DMS 273 (cell line): Measurements from ENCODE around the gene EFCAB14.
"Not testable (repeated sequence)": the region's sequence is repeated elsewhere in the genome, so short reads cannot be mapped to it uniquely, and the experiment has no call there.

Experiments used
- DNase-seq: peaks from one replicate; lab custom pipeline; 2025; ENCODE audit not compliant: unreplicated experiment; lab: John Stamatoyannopoulos, UW

The EFCAB14 gene

DNA sequence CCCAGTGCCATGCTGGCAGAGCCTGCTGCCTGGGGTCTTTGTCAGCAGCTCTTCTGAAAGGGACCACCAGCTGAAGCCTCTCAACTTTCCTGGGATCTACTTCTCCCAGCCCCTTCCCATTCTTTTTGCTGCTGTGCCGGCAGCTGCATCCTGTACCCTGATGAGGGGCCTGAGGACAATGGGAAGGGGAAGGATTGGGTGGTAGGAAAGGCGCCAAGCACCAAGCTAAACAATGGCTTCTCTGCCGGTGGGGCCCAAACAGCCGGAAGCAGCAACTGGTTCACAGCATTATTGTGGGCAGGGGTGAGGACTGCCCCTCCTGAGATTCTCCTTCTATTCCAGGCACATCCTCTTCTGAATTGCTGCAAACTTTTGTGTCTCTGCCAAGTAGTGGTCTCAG is 5.0 kb upstream of the EFCAB14 start:
- no peak for DNase-seq

DNA sequence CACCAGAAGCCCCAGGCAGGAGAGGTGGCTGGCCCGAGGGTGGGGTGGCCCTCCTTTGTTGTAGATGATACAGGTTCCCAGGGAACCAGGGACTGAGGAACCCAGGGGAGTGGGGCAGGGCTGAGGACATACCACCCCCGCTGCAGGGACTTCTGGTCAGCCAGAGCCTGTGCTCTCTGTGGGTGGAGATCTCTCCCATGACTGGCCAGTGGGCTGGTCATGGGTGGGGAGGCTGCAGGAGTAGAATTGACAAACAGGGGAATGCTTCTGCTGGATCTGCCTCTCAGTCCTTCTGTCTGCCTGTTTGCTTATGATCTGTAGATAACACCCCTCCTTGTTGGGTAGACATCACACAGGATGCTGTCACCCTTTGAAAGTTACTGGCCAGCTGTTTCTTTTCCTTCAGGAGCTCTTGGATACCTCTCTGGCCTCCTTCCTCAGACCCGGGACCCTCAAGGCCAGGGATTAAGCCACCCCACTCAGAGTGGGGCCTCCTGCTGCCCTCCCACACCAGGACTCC is 2.8 kb upstream of the EFCAB14 start:
- DNase-seq, result no peak

DNA sequence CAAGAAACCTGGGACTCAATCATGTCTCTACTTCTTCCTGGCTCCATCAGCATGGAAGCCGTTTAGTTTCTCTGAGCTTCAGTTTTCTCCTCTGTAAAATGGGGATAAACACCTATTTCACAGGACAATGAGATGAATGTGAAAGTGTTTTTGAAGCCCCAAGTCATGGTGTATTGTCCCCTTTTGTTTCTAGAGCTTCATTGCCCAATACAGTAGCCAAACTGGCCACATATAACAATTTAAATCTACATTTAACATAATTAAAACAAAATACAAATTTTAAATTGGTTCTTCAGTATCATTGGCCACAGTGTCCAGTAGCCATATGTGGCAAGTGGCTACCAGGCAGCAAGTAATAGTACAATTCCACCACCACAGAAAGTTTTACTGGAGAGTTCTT is 2.3 kb upstream of the EFCAB14 start:
- no peak for DNase-seq

DNA sequence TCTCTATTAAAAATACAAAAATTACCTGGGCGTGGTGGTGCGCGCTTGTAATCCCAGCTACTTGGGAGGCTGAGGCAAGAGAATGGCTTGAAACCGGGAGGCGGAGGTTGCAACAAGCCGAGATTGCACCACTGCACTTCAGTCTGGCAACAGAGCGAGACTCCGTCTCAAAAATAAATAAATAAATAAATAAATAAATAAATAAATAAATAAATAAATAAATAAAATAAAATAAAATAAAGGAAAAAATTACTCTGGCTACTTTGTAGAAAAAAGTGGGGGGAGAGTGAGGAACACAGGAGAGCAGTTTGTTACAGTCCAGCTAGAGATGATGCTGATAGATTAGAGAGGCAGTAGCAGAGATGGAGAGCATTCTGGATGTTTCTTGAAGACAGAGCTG is 1.4 kb upstream of the EFCAB14 start:
- DNase-seq, result not testable (repeated sequence)

DNA sequence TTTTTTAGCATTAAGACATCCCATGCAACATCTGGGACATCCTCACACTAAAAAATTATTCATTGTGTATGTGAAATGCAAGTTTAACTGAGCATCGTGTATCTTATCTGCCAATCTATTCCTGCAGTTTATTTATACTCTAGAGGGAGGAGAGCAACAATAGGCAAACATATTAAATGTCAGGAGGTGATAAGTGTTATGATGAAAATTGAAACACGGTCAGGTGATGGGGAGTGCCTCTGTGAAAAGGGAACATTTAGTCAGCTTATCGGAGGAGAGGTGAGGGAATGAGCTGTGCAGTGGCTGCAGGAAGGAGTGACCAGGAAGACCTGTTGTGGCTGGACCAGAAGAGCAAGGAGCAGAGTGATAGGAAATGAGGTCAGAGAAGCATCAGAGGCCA is 775 bp upstream of the EFCAB14 start:
- no peak for DNase-seq

DNA sequence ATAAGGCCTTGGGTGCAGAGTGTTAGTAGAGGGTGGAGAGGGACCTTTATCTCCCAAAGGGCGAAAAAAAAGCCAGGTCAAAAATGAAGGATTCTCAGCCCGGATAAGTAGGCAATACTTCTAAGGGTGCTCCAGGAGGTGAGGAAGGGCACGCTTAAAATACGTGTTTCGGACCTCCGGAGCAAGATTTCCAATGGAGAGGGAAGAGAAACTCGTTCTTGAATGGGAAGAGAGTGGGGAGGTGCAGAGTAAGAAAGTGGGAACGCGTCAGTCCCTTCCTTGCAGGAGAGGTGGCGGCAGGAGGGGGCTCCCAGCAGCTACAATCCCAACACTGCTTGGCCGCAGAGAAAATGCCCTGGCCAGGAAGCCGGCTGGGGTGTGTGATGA is 581 bp downstream of the EFCAB14 start:
- peak; percentile 50 for DNase-seq

DNA sequence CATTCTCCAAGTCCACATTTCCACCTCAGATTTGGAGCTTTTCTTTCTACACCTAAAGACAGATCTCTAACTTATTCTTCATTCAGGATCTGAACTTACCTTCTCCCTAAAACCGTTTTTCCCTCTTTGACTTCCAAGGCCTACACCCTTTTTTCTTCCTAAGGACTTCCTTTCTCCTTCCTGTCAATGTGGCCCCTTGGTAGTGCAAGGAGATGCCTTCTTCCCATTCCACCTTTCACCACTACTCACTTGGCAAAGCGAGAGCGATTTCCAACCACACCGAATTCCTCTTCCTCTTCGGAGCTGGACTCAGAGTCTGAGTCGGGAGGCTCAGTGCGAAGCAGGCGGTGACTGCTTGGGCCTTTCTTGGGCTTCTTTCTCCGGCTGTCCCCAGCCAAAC is 1.3 kb downstream of the EFCAB14 start:
- no peak for DNase-seq

DNA sequence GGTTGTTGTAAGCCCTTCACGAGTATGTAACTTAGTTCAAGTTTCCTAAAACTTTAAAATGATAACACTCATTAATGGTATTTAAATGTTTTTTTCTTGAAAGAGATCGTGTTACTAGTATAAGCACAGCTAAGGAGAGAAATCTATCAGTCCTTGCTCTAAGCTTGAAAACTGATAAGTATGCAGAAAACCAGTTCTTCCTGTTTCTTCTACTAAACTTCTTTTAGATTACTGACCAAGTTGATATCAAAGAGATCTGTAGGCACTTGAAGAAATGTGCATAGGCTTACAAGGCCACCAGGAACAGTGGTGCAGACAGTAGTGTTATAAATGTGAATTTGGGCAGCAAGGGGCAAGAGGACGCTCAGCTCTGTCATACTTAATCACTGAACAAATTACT is 3.9 kb downstream of the EFCAB14 start:
- DNase-seq, result no peak

DNA sequence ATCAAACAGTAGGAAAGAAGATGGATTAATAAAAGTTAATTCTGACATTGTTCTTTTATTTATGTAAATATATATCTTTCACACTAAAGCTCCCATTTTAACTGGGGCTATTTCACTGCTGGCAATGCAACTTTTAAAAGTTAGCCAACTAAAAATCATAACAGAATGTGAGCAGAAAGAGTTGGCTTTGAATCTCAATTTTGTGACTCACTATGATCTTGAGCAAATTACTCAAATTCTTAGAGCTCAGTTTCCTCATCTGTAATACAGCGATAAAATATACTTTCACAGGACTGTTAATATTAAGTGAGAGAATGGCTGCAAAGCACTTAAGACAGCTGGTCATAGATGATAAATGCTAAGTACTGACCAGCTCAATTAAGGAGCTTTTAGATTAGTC is 10.8 kb downstream of the EFCAB14 start:
- DNase-seq, result no peak

DNA sequence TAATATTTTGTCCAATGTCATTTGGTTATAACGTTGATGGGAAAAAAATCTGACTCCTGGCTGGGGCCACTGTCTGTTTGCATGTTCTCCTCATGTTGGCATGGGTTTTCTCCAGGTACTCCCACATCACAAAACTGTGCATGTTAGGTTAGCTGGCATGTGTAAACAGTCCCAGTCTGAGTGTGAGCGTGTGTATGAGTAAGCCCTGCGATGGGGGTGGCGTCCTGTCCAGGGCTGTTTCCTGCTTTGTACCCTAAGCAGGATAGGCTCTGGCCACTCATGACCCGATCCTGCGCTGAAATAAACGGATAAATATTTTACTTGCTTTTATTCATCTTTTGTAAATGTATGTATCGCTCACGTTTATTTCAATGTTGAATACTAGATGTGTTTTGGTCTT is 13.5 kb downstream of the EFCAB14 start:
- DNase-seq, result no peak

DNA sequence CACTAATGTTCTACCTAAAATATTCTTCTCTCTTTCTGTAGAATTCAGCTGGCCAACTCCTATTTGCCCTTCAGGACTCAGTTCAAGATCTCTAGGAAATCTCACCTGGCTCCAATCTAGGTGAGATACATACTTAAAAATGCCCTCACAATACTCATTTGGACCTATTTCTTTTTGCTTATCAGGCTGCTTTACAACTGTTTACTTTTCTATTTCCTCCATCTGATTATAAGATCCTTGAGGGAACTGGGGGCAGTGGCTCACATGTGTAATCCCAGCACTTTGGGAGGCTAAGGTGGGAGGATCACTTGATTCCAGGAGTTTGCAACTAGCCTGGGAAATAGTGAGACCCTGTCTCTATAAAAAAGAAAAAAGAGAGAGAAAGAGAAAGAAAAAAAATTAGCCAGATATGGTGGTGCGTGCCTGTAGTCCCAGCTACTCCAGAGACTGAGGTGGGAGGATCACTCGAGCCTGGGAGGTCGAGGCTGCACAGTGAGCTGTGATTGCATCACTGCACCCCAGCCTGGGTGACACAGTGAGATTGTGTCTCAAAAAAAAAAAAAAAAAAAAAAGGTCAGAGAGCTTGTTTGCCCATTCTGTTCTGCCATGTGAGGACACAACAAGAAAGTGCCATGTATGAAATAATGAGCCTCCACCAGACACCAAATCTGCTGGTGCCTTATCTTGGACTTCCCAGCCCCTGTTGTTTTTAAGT is 14.8 kb downstream of the EFCAB14 start:
- no peak for DNase-seq

DNA sequence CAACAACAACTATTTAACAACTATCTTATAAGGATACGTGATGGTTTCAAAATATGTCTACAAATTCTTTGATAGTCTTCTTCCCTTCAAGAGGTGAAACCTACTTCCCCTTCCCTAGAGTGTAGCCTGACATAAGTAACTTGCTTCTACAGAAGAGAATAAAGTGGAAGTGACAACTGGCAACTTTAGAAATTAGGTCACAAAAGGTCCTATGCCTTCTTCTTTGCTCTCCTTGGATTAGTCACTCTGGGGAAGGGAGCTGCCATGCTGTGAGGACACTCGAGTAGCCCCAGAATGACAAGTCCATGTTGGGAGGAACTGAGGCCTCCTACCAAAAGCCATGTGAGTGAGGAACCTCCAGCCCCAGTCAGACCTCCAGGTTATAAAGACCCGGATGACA is 19.2 kb downstream of the EFCAB14 start:
- no peak for DNase-seq

DNA sequence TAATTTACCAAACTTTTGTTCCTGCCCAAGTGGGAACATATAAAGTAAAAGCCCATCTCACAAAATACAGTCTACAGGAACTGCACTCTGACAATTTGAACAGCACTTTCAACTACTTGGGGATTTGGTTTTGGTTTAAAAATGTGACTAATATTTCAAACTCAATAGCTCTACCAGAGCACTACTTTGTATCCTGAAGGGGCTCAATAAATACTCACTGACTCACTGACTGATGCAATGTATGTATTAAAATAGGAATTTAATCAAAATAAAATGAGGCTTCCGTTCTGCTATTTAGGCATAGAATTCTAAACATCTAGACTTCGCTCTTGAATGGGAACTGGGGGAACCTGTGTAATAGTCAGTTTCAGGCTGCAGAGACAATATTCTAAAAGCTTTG is 21.9 kb downstream of the EFCAB14 start:
- no peak for DNase-seq

DNA sequence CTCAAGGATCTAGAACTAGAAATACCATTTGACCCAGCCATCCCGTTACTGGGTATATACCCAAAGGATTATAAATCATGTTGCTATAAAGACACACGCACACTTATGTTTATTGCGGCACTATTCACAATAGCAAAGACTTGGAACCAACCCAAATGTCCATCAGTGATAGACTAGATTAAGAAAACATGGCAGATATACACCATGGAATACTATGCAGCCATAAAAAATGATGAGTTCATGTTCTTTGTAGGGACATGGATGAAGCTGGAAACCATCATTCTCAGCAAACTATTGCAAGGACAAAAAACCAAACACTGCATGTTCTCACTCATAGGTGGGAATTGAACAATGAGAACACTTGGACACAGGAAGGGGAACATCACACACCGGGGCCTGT is 24.2 kb downstream of the EFCAB14 start:
- not testable (repeated sequence) for DNase-seq

DNA sequence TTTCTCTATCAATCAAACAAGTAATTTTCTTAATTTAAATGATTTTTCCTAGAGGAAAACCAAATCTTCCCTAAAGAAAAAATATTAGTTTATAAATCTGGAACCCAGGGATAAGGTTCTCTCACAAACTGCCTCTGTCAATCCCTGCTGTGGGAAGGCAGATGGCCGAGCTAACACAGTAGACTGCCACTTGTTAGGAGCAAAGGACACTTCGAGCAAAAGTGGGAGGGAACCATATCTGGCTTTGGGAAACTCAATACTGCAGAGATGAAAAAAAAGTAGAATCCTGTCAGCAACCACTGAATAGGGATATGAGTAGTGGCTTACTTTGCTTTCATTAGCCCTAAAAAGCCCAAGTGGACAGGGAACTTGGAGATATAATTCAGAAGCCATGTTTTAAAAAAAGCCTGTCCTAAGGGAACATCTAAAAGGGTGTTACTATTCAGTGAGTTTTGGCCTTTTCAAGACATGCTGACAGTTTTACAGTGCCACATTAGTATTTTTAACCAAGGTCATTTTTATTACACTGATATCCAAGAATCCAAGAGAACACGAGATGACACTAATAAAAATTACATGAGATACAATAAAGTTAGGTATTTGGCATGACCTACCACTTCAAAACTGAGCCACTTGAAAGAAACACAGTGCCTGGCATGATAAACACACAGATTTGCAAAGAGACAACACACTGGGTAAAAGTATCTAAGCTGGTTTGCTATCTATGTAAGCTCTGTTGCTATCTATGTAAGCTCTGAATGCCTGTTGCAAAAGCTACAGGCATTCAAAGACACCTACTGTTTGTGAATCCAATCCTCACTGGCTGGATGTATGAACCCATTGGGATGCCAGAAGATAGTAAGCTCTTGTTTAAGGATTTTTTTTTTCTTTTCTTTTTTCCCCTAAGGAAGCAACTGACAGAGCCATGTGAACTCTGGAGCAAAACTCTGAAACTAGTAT is 25.8 kb downstream of the EFCAB14 start:
- DNase-seq, result peak; percentile 10

DNA sequence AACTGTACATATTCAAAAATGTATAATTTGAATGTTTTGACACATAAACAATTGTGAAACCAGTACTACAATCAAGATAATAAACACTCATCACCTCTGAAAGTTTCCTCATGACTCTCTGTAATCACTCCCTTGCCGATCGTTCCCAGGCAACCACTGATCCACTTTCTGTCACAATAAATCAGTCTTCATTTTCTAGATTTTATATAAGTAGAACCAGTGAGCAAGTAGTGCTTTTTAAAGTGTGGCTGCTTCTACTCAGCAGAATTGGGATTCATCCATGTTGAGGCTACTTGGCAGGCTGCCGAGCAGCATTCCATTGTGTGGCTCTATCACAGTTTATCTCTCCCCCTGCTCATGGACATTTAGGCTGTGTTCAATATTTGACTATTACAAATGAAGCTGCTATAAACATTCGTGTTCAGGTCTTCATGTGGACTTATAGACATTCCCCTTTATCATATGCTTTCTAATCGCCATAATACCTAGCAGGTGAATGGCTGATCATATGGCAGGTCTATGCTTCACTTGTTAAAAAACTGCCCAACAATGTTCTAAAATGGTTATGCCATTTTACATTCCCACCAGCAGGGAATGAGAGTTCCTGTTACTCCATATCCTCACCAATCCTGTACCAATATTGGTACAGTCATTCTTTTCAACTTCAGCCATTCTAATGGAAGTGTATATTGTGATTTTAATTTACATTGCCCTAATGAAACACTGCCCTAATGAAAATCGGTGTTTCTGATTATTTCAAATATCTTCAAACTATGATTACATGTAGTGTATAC is 26.7 kb downstream of the EFCAB14 start:
- no peak for DNase-seq

DNA sequence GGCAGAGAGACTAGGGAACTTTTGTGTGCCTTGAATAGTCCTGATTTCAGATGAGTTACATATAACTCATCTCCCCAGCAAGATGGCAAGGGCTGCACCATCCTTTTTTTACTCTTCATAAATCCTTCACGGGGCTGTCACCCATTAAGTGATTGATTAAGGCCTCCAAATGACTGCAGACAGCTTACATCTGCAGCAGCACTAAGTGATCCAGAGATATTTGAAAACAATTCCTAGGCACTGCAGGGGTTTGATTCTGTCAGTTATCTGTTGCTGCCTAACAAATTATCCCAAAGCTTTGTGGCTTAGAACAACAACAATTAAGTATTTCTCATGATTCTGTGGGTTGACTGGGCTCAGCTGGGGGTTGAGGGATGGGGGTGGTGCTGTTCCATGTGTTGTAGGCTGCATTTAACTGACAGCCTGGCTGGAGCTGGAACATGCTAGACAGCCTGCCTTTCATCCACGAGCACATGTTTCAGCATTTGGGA is 27.9 kb downstream of the EFCAB14 start:
- no peak for DNase-seq

DNA sequence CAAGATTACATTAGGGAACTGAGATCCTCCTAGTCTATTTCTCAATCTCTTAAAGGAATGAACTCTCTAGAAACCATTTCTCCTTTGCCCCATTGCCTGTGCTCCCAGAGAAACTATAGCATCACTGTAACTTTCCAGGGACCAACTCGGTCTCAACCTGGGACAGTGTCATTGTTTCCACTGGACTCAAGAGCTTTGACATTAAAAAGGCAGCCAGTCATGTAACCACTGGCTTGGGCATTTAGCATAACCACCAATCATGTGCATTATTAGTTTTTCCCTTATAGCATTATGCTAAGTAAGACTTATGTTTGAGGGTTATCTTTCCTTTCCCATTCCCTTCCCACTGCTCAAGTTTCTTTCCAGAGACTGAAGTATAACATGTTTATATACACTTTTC is 29.0 kb downstream of the EFCAB14 start:
- DNase-seq, result no peak

DNA sequence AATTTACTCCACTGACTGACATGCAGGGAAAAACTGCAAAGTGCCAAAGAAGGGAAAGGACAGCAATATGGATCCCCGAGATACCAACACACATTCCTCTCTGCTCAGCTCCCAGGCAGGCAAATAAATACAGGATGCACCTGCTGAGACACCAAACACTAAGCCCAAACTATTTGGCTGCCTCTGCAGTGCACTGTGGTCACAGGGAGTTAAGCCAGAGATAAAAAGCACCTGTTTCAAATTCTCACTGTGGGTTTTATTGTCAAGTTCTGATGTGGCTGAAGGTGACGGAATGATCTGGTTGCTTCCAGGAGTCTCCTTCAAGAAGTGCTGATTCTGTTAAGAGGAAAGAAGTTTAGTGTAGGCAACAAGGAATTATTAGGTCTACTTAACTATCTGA is 29.6 kb downstream of the EFCAB14 start:
- no peak for DNase-seq

DNA sequence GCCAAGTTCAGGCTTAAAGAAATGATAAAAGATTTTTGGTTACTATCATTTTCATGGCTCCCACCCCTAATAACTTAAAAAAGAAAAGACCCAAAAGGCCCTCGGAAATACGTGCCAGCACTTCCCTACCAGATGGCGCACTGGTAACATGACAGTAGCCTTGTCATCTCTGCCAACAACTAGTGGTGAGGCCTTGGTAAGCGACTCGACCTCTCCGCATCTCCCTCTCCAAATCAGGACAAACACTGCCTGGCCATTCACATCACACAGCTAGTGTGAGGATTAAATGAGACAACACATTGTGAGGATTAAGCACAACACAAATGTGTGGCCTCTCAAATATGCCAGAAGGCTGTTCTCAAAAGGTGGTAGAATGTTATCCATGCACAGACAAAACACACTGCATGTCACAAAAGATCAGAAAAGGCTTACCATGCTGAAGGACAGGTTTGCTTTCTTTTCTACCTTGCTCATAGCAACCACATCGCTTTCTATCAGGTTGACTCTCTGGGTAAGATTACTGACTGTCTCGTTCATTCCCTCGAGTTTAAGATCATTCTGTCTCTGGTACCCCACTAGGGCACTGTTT is 30.9 kb downstream of the EFCAB14 start:
- DNase-seq, result peak; percentile 35
